GM19193 (cell line): ENCODE measurements around the gene NHS.

Experiments
- POLR2A ChIP-seq: IDR thresholded peaks from 4 replicates; pipeline ENCODE4 v1.6.1; 2011; ENCODE audit not compliant: insufficient read depth, insufficient read length; ENCODE audit errors: extremely low read depth

The NHS gene

DNA sequence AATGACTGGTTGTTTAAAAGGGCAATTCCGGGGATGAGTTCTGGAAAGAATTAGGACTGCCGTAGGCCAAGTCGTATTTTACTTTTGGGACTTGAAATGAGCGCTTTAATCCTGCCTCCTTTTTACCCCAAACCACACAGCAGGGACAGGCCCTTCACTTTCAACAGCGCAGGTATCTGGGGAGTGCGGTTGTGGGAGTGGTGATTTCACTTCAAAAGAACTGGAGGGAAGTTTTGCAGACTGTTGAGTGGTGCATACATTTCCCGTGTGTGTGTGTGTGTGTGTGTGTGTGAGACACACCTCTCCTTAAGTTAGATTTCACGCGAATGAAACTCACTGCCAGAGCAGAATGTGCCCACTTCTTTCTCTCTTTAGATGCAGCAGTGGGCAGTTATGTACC lies 2.8 kb downstream of the NHS start:
- TF ChIP-seq POLR2A, result no peak

DNA sequence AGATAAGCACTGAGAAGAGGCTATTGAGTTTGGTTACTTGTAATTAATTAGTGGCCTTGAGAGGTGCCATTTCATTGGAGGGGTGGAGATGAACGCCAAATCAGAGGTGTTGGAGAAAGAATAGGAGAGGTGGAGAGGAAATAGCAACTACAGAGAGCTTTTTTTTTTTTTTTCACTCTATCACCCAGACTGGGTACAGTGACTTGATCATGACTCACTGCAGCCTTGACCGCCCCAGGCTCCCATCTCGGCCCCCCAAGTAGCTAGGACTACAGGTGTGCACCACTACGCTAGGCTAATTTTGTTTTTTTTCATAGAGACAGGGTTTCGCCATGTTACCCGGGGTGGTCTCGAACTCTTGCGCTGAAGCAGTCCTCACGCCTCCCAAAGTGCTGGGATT lies 5.2 kb downstream of the NHS start:
- TF ChIP-seq POLR2A, result no peak

DNA sequence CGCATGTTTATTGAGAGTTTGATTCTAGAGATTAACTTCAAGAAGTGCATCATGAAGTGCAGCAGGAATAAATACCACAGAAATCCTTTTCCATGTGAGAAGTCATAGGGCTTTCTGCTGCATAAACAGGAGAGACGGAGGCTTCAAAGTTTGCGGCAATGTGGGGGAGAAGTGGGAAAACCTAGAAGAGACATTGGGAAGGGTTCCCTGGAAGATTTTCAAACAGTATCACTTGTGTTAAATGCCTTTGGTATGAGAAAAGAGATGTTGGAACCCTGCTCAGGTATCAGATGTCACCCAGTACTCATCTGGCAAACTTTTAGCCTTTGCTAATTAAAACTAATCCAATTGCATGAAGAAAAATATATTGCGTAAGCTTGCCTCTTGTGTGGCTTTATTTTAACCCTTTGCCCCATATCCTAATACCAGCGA lies 15.4 kb downstream of the NHS start:
- TF ChIP-seq POLR2A, result no peak

DNA sequence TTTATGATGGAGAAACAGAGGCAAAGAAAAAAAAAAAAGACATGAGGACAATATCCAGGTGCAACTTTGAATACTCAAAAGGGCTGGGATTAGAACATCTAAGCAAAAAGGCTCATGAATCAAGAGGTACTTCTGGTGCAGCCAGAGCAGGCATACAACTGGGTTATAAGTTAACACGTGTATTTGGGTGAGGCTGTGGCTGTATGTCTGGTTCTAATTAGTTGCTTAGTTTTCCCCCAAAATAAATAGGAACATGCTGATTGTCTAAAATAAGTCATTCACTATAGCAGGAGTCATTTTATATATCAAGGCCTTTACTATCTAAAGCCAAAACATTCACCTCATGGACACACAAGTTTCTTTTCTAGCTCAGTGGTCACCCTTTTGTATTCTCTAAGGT lies 20.2 kb downstream of the NHS start:
- no peak for TF ChIP-seq POLR2A

DNA sequence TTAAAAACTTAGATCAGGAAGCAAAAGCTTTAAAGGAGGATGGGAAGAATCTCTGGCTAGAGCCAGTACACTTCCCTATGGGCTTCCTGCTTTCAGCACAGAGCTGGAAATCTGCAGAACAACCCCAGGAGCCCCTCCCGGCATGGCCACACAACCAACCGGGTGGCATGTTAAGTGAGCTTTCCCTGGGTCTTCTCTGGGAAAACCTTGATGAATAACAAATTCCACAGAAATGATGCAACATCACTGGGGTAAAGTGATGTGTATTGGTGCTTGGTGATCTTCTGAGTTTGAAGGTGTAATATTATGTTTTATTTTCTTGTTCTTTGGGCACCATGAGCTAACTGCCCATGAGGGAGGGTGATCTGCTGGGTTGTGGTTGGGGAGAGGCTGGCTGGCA lies 22.1 kb downstream of the NHS start:
- TF ChIP-seq POLR2A, result no peak

DNA sequence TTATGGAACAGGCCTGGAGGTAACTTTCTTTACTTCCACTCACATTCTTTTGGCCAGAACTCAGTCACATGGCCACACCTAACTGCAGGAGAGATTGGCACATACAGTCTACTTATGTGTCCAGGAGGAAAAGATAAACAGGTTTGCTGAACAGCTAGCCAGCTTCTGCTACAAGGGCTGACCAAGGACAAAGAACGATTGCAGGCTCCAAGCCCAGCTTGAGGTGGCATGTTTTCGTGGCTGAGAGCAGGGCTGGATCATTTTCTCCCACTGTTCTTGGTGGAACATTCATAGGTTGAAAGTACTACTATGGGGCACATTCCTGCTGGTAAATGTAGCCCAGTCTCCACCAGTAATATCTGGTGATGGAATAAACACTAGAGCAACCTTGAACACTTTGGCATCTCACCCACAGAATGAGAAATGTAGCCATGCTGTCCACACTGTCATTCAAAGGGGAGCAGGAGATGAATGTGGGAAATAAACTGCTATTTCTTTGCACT lies 28.2 kb downstream of the NHS start:
- no peak for TF ChIP-seq POLR2A

DNA sequence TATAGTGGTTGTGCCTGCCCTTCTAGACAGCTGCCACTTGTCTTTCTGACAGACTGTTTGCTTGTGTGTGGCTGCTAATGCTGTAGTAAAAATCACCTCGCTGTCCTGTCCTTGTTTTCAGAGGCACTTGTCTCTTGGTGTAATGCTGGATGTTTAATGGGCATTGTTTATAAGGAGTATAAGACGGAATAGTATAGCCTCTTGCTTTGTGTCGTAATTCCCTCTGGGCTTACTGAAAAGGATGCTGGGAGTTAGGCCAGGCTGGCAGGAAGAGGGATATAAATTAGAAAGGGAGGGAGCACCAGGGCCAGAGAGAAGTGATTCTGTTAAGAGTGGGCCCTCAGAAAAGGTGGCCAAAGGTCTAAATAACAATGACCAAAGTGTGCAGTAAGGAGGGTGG lies 29.0 kb downstream of the NHS start:
- TF ChIP-seq POLR2A, result no peak

DNA sequence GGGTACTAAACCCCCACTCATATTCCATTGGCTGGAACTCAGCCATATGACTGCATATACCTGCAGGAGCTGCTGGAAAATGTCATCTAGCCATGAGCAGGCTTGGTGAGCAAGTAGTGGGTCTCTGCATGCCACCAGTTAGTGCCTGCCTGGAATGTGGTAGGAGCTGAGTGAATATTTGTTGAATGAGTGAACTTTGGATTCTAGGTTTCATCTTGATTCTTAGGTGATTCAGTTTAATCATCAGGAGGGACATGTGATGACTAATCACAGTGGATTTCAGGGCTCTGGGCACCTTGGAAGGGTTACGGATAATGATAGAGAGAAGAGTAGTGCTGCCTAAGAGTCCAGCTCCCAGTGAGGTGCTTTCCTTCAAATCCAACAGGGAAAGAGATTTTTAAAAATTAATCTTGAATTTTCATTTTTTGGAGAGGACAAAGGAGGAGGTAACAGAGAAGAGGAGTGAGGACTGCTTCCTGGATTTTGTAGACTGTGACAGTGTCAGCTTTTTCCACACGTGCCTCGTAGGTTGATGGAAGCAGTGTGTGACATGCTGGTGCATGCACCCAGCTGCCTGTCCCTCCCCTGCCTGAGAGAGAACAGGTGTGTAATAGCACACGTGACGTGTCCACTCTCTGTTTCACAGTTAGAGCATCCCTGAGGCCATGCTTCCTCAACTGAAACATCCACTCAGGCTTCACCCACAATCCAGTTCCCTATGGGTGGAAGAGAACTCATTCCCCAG lies 30.4 kb downstream of the NHS start:
- TF ChIP-seq POLR2A, result no peak

DNA sequence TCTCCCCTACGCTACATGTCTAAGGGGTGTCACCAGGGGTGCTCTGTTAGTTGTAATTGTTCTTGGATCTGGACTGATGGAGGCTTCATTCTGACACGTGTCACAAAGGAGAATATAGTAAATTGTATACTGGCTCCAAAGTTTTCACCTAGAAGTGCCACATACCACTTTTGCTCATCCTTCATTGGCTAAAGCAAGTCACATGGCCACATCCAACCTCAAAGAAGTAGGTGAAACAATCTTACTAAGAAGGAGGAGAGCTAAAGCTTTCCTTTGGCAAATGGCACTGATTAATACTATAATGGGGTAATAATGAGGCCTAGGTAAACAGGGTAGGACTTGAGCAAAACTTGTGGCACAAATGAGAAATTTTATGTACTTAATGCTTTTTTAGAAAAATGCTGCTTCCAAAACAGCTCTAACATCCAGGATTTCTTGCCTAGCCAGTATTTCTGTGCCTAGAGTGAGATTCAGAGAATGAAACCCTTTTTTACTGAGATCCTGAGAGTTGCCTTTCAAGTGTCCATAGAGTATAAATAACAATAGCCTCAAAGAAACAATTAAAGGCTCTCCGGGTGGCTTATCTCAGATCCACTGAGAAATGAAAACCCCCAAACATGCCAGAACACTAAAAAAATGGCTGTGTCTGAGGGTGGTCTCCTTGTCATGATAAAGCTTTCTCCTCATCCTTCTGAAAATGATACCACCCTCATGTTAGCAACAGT lies 34.7 kb downstream of the NHS start:
- TF ChIP-seq POLR2A, result no peak

DNA sequence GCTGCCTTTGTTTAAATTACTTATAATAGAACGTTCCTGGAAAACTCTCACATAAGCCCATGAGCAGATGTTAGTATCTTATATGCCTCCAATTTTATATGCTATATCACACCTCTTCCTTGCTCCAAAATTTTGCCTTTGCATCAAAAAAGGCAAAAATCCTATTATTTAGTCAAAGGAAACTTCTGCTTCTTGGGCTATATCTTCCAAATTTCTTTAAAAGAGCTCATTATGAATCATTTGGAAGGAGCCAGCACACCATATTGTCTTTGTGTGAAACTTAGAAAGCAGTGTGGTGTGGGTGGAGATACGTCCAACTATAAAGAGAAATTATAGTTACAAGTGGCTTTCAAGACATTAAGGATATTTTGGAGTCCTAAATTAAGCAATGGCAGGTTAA lies 35.7 kb downstream of the NHS start:
- TF ChIP-seq POLR2A, result no peak

DNA sequence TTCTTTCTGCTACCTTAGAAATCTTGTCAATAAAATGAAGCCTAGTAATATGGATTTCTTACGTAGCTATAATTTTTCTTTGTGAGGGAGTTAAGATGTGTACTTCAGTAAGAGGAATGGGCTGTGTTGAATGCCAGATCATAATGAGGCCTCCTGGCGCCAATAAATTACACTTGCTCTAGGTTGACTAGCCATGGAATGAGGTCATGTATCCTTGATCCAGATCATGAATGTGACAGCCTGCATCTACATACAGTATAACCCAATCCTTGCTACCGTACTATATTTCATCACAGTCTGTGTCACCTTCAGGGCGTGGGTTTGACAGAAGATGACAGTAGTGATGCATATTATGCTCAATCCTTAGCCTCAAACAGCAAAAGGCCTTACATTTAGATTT lies 36.2 kb downstream of the NHS start:
- no peak for TF ChIP-seq POLR2A

DNA sequence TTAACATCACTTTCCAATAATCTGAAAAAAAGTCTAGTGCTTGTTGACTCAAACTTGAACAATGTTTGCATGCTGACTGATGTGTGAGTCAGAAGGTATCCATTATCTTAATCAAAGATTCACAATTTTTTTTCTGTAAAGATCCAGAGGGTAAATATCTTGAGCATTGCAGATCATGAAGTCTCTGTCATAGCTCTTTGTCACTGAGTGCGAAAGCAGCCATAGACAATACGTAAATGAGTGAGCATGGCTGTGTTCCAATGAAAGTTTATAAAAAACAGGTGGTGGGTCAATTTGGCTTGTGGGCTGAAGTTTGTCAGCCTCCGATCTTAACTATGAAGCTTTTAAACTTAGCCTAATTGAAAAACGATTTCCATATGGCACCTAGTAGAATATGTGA lies 37.7 kb downstream of the NHS start:
- TF ChIP-seq POLR2A, result no peak

DNA sequence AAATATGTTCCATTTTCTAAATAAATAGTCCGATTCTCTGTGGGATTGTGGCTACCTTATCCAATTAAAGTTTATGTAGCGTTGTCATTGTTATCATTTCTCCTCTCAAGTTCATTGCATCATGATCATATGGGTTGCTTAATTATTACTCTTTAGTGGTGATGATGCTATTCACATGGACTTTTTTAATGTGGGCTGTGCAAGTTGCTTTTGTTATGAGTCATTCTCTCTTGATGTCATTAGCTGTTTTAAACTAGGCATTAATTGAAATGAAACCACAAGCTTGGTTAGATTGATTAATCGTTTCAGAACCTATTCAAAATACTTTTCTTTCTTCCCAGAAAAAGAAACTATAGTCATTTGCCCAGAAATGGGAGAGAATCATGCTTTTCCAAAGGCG lies 38.2 kb downstream of the NHS start:
- TF ChIP-seq POLR2A, result no peak

DNA sequence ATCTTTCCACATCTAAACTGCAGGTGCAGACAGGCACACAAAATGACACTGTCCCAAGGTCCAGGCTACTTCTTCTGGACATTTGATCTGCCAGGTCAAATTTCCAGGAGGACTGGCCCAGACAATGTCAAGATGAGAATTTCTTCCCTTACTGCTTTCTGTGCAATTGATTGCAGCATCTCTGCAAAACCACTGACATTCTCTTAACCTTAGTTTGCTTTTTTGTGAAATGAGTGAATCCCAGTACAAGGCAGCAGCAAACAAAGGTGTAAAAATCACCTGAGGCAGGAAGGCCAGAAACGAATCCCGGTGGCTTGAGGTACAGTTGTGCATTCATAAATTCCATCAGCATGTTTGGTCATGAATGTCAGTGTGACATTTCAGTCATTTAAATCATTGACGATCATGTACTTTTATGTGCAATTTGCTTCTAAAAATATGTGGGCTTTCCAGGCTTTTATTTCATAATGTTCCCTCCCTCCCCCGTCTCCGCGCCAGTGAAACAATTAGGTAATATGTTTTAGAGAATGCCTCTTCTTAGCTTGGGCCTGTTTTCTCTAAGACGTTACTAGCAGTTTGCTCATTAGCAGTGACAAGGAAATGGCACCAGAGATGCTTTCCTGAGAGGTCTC lies 39.1 kb downstream of the NHS start:
- no peak for TF ChIP-seq POLR2A

DNA sequence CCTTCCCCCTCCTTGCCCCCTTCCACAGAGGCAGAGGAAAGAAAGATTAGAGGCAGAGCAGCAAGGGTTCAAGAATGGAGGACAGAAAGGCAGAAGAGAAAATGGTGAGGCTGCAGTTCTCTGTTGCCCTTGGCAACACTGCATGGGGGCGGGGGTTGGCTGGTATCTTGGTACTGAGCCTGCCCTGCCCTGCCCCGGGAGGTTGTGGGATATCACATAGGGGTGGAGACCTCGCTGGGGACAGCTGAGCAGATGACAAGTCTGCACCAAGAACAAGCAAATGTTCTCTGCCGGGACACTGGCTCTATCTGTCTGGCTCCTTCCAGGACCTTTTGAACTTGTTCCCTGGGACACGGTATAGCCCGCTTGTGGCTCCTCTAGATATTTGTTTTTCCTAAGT lies 39.8 kb downstream of the NHS start:
- no peak for TF ChIP-seq POLR2A
